HepG2 (cell line): ENCODE results near the gene PPP4C. TPM values are rescaled to one million over a fixed set of nuclear protein-coding genes. Genes with fewer than 3 reads are reported as not detected.

Experiments
- ATM ChIP-seq: fragments of 450-650 bp; IDR thresholded peaks from 2 replicates; pipeline ENCODE4 v1.7.1; 2017; ENCODE audit warnings: mild to moderate bottlenecking, borderline replicate concordance
- DDIT3 ChIP-seq: sonication (generic); formaldehyde crosslinking; IDR thresholded peaks from 2 replicates; pipeline ENCODE4 v1.4.0; 2020; ENCODE audit warnings: mild to moderate bottlenecking, missing genetic modification reagents
- DPF2 ChIP-seq: sonication (generic); formaldehyde crosslinking; IDR thresholded peaks from 2 replicates; pipeline ENCODE4 v1.4.0; 2020; ENCODE audit warnings: mild to moderate bottlenecking, low read depth, missing genetic modification reagents, borderline replicate concordance
- EP300 ChIP-seq, 3 experiments: sonication (generic) in 1 of 3; formaldehyde crosslinking in 1 of 3; IDR thresholded peaks; 2 replicates each; pipeline versions ENCODE4 v1.5.1 to v1.6.1; 2011 to 2020; ENCODE audit warnings: low read depth in 2 of 3, low read length in 2 of 3, borderline replicate concordance in 1 of 3, improper control_type of control experiment in 1 of 3, mild to moderate bottlenecking in 1 of 3, missing genetic modification reagents in 1 of 3, moderate library complexity in 1 of 3
- FOXK1 ChIP-seq: sonication (generic); formaldehyde crosslinking; IDR thresholded peaks from 2 replicates; pipeline ENCODE4 v1.4.0; 2020; ENCODE audit warnings: low read depth, missing genetic modification reagents, borderline replicate concordance
- FOXK2 ChIP-seq: fragments of 450-650 bp; IDR thresholded peaks from 2 replicates; pipeline ENCODE4 v1.6.1; 2016
- GMEB2 ChIP-seq: IDR thresholded peaks from 2 replicates; pipeline ENCODE4 v1.6.1; 2016; ENCODE audit warnings: missing biosample characterization, missing genetic modification reagents, low read depth
- MTA3 ChIP-seq: sonication (generic); formaldehyde crosslinking; IDR thresholded peaks from 2 replicates; pipeline ENCODE4 v1.4.0; 2020; ENCODE audit warnings: missing genetic modification reagents
- PHB2 ChIP-seq: fragments of 450-650 bp; IDR thresholded peaks from 2 replicates; pipeline ENCODE4 v1.6.1; 2018; ENCODE audit not compliant: partially characterized antibody
- POLR2G ChIP-seq: fragments of 200-400 bp; formaldehyde crosslinking; IDR thresholded peaks from 2 replicates; pipeline ENCODE4 v1.6.1; 2018; ENCODE audit warnings: mild to moderate bottlenecking, low read depth, low read length, moderate library complexity
- REL ChIP-seq: sonication (generic); formaldehyde crosslinking; conservative IDR thresholded peaks from 2 replicates; pipeline ENCODE4 v1.8.0; 2022; ENCODE audit warnings: mild to moderate bottlenecking, missing genetic modification reagents, moderate library complexity
- TCF7L2 ChIP-seq: IDR thresholded peaks from 2 replicates; pipeline ENCODE4 v1.6.1; 2011; ENCODE audit warnings: mild to moderate bottlenecking, low read depth, low read length, moderate library complexity
- TOE1 ChIP-seq: sonication (generic); formaldehyde crosslinking; IDR thresholded peaks from 2 replicates; pipeline ENCODE4 v1.4.0; 2020; ENCODE audit warnings: mild to moderate bottlenecking, missing genetic modification reagents
- ZBTB21 ChIP-seq: sonication (generic); formaldehyde crosslinking; IDR thresholded peaks from 2 replicates; pipeline ENCODE4 v1.4.0; 2020; ENCODE audit warnings: missing genetic modification reagents
- ZBTB43 ChIP-seq: sonication (generic); formaldehyde crosslinking; conservative IDR thresholded peaks from 2 replicates; pipeline ENCODE4 v1.4.0; 2020; ENCODE audit warnings: missing genetic modification reagents
- ZFP36L2 ChIP-seq: sonication (generic); formaldehyde crosslinking; IDR thresholded peaks from 2 replicates; pipeline ENCODE4 v1.4.0; 2020; ENCODE audit warnings: missing genetic modification reagents
- ZFP41 ChIP-seq: sonication (generic); formaldehyde crosslinking; IDR thresholded peaks from 2 replicates; pipeline ENCODE4 v1.4.0; 2020; ENCODE audit warnings: mild to moderate bottlenecking, missing genetic modification reagents, borderline replicate concordance
- ZKSCAN1 ChIP-seq: fragments of 150-350 bp; IDR thresholded peaks from 2 replicates; pipeline ENCODE4 v1.6.1; 2014; ENCODE audit warnings: low read length
- ZNF235 ChIP-seq: sonication (generic); formaldehyde crosslinking; IDR thresholded peaks from 2 replicates; pipeline ENCODE4 v1.8.1; 2023; ENCODE audit warnings: mild to moderate bottlenecking, missing genetic modification reagents, borderline replicate concordance
- ZNF460 ChIP-seq: sonication (generic); formaldehyde crosslinking; IDR thresholded peaks from 2 replicates; pipeline ENCODE4 v1.5.1; 2020; ENCODE audit warnings: missing genetic modification reagents, mild to moderate bottlenecking, borderline replicate concordance
- ZNF614 ChIP-seq: IDR thresholded peaks from 2 replicates; pipeline ENCODE4 v1.6.1; 2018; ENCODE audit warnings: missing biosample characterization, missing genetic modification reagents, inconsistent platforms, borderline replicate concordance
- ZNF674 ChIP-seq: sonication (generic); formaldehyde crosslinking; IDR thresholded peaks from 2 replicates; pipeline ENCODE4 v1.5.0; 2020; ENCODE audit warnings: low read depth, mild to moderate bottlenecking, missing genetic modification reagents
- ZNF761 ChIP-seq: sonication (generic); formaldehyde crosslinking; conservative IDR thresholded peaks from 2 replicates; pipeline ENCODE4 v1.4.0; 2020; ENCODE audit warnings: mild to moderate bottlenecking, missing genetic modification reagents
- ZNF790 ChIP-seq: sonication (generic); formaldehyde crosslinking; IDR thresholded peaks from 2 replicates; pipeline ENCODE4 v1.8.0; 2022; ENCODE audit warnings: missing genetic modification reagents, mild to moderate bottlenecking, borderline replicate concordance
- ZNF883 ChIP-seq: sonication (generic); formaldehyde crosslinking; IDR thresholded peaks from 2 replicates; pipeline ENCODE4 v1.5.1; 2020; ENCODE audit warnings: mild to moderate bottlenecking, missing genetic modification reagents; ENCODE audit errors: not compliant biosample characterization
- polyA plus RNA-seq, 8 experiments: library from polyadenylated mRNA; depleted of rRNA in 3 of 8; stranded (reverse) in 7 of 8; unstranded in 1 of 8; fragments of >200 nt; fragmentation: Illumina TruSeq in 4 of 8; extraction: Trizol in 4 of 8; gene quantifications; 2 replicates each; pipeline versions ENCODE4 v1.2.1 to v1.2.3, GENCODE V29; 2011 to 2016; ENCODE audit warnings: low read depth in 4 of 8, missing spikeins in 1 of 8, mixed read lengths in 1 of 8; ENCODE audit not compliant: insufficient read depth in 1 of 8
- total RNA-seq, 5 experiments: library from RNA; depleted of rRNA; stranded (reverse); fragments of >200 nt; fragmentation: Illumina TruSeq; extraction: Trizol; gene quantifications; 2 replicates each; pipeline ENCODE4 v1.2.3, GENCODE V29; 2016; ENCODE audit warnings: low read depth in 1 of 5

Gene PPP4C
- total and polyA plus RNA-seq, 2 of the 13 experiments (the other 11 are each of a cell fraction or from before 2014, with no cell fraction given), result 176 to 220 TPM

GRCh38 chr16:30092373-30093010 lies 16.7 kb downstream of the PPP4C start (continued):
- TF ChIP-seq EP300 (IDR thresholded peaks at IDR 0.05; ENCODE audit: low read depth in 2 of 2, low read length in 2 of 2) (no peak), EP300 (CRISPR knock-in tag; IDR thresholded peaks at IDR 0.05; ENCODE audit: borderline replicate concordance) (no peak), REL (CRISPR knock-in tag) (peak; percentile 76; the same call in 1 of the 2 replicates), ZNF761 (CRISPR knock-in tag) (0 out of 2 replicates have a peak, but pooled peaks have one; percentile 75), ZBTB21 (peak; percentile 68; the same call in 1 of the 2 replicates), TCF7L2 (no peak), FOXK2 (no peak), ZBTB43 (CRISPR knock-in tag) (no peak; the same call in 1 of the 2 replicates), POLR2G (no peak), ZKSCAN1 (no peak), MTA3 (CRISPR knock-in tag) (no peak), DPF2 (CRISPR knock-in tag) (no peak), TOE1 (CRISPR knock-in tag) (0 out of 2 replicates have a peak, but pooled peaks have one; percentile 9), ZNF674 (CRISPR knock-in tag) (no peak), ZNF460 (CRISPR knock-in tag) (no peak), DDIT3 (CRISPR knock-in tag) (no peak), ZNF883 (CRISPR knock-in tag) (no peak), ATM (no peak), PHB2 (no peak), ZFP41 (no peak), ZNF790 (no peak), ZNF614 (peak; percentile 69; the same call in 1 of the 2 replicates), FOXK1 (CRISPR knock-in tag) (0 out of 2 replicates have a peak, but pooled peaks have one; percentile 49), ZFP36L2 (CRISPR knock-in tag) (no peak), ZNF235 (CRISPR knock-in tag) (peak; percentile 57; the same call in 1 of the 2 replicates), GMEB2 (CRISPR knock-in tag) (0 out of 2 replicates have a peak, but pooled peaks have one; percentile 40)
